Measurements from ENCODE around the gene LEFTY2. TPM values are rescaled to one million over a fixed set of nuclear protein-coding genes. Genes with fewer than 3 reads are reported as not detected.
"Not testable (repeated sequence)": the region's sequence is repeated elsewhere in the genome, so short reads cannot be mapped to it uniquely, and the experiment has no call there.

Gene LEFTY2
- polyA plus RNA-seq, 1 donor from 2014 or later = not detected

- H3K79me2 ChIP-seq (replicated peaks; ENCODE audit: insufficient read depth, low read length) = no peaks in the 10 kb centered on the region
- no peaks in the 10 kb centered on the region for H3K9me3 ChIP-seq (ENCODE audit: low read length)
- H4K20me1 ChIP-seq (ENCODE audit: insufficient read depth) = no peaks in the 10 kb centered on the region
- H3K9ac ChIP-seq (ENCODE audit: low read length) = no peak overlapping the region
- no peaks in the 10 kb centered on the region for H3F3A ChIP-seq (ENCODE audit: insufficient read depth, low read length, poor library complexity, severe bottlenecking)
- H3K27ac ChIP-seq (ENCODE audit: low read length) = no peak overlapping the region
- no peak overlapping the region for H3K4me3 ChIP-seq (ENCODE audit: low read length)
- no peaks in the 10 kb centered on the region for H3K36me3 ChIP-seq (ENCODE audit: insufficient read depth, low read length)
- no peaks in the 10 kb centered on the region for H3K27me3 ChIP-seq (ENCODE audit: insufficient read depth, low read depth, low read length)
- no peaks in the 10 kb centered on the region for H3K9me2 ChIP-seq (ENCODE audit: insufficient read depth, low read length)
- TF ChIP-seq TAF1 (IDR thresholded peaks at IDR 0.05; ENCODE audit: low read depth) (no peak), CTCF (IDR thresholded peaks at IDR 0.05; ENCODE audit: poor library complexity, severe bottlenecking) (no peak), SMC3 (conservative IDR thresholded peaks at IDR 0.05; ENCODE audit: poor library complexity) (no peak), POLR2AphosphoS5 (IDR thresholded peaks at IDR 0.05) (no peak), RAD21 (conservative IDR thresholded peaks at IDR 0.05) (no peak), REST (IDR thresholded peaks at IDR 0.05; ENCODE audit: borderline replicate concordance) (no peak), MXI1 (conservative IDR thresholded peaks at IDR 0.05; ENCODE audit: poor library complexity, severe bottlenecking) (no peak), EZH2 (IDR thresholded peaks at IDR 0.05; ENCODE audit: borderline replicate concordance, insufficient read depth, low read length, poor library complexity, severe bottlenecking) (no peak), EP300 (conservative IDR thresholded peaks at IDR 0.05; ENCODE audit: poor library complexity, severe bottlenecking) (no peak)
- H2AFZ ChIP-seq (ENCODE audit: low read depth, low read length) = no peak overlapping the region
- H3K4me2 ChIP-seq (ENCODE audit: low read length) = no peak overlapping the region
Observed at GRCh38 chr1:225941942-225942222, 862 bp upstream of the LEFTY2 start.

- no peak overlapping the region for H3K27ac ChIP-seq (ENCODE audit: low read length)
- H3K9ac ChIP-seq (ENCODE audit: low read length) = no peak overlapping the region
- TF ChIP-seq CTCF (IDR thresholded peaks at IDR 0.05; ENCODE audit: poor library complexity, severe bottlenecking) (no peak), EZH2 (IDR thresholded peaks at IDR 0.05; ENCODE audit: borderline replicate concordance, insufficient read depth, low read length, poor library complexity, severe bottlenecking) (no peak), EP300 (conservative IDR thresholded peaks at IDR 0.05; ENCODE audit: poor library complexity, severe bottlenecking) (no peak), SMC3 (conservative IDR thresholded peaks at IDR 0.05; ENCODE audit: poor library complexity) (no peak), RAD21 (conservative IDR thresholded peaks at IDR 0.05) (no peak), TAF1 (IDR thresholded peaks at IDR 0.05; ENCODE audit: low read depth) (no peak)
Observed at GRCh38 chr1:225940385-225941151, 452 bp downstream of the LEFTY2 start.

GRCh38 chr1:225939939-225940310 lies 1.1 kb downstream of the LEFTY2 start:
- not testable (repeated sequence) for H3K4me2 ChIP-seq (ENCODE audit: low read length); H3K4me3 ChIP-seq (ENCODE audit: low read length)

More at GRCh38 chr1:225940385-225941151, 452 bp downstream of the LEFTY2 start:
- no peak overlapping the region for H3K4me3 ChIP-seq (ENCODE audit: low read length)
- no peaks in the 10 kb centered on the region for H3F3A ChIP-seq (ENCODE audit: insufficient read depth, low read length, poor library complexity, severe bottlenecking)
- H3K36me3 ChIP-seq (ENCODE audit: insufficient read depth, low read length) = no peaks in the 10 kb centered on the region
- H3K4me2 ChIP-seq (ENCODE audit: low read length) = no peak overlapping the region
- H3K27me3 ChIP-seq (ENCODE audit: insufficient read depth, low read depth, low read length) = no peaks in the 10 kb centered on the region
- no peaks in the 10 kb centered on the region for H4K20me1 ChIP-seq (ENCODE audit: insufficient read depth)
- H3K9me2 ChIP-seq (ENCODE audit: insufficient read depth, low read length) = no peaks in the 10 kb centered on the region
- H2AFZ ChIP-seq (ENCODE audit: low read depth, low read length) = no peak overlapping the region
- no peaks in the 10 kb centered on the region for H3K9me3 ChIP-seq (ENCODE audit: low read length)
- H3K79me2 ChIP-seq (replicated peaks; ENCODE audit: insufficient read depth, low read length) = no peaks in the 10 kb centered on the region

More at GRCh38 chr1:225939939-225940310, 1.1 kb downstream of the LEFTY2 start:
- not testable (repeated sequence) for H2AFZ ChIP-seq (ENCODE audit: low read depth, low read length); H4K20me1 ChIP-seq (ENCODE audit: insufficient read depth); H3K9me2 ChIP-seq (ENCODE audit: insufficient read depth, low read length); H3K9me3 ChIP-seq (ENCODE audit: low read length); H3K36me3 ChIP-seq (ENCODE audit: insufficient read depth, low read length); H3K27ac ChIP-seq (ENCODE audit: low read length); H3K9ac ChIP-seq (ENCODE audit: low read length); H3K27me3 ChIP-seq (ENCODE audit: insufficient read depth, low read depth, low read length); H3F3A ChIP-seq (ENCODE audit: insufficient read depth, low read length, poor library complexity, severe bottlenecking); H3K79me2 ChIP-seq (replicated peaks; ENCODE audit: insufficient read depth, low read length)

Measured in neural cell (in vitro differentiated cells).